Measurements from ENCODE around the gene KLF13. TPM values are rescaled to one million over a fixed set of nuclear protein-coding genes. Genes with fewer than 3 reads are reported as not detected.

Gene KLF13
- total RNA-seq, 4 donors from 2014 or later, result 50.8 to 151 (median 98.7) TPM

DNA sequence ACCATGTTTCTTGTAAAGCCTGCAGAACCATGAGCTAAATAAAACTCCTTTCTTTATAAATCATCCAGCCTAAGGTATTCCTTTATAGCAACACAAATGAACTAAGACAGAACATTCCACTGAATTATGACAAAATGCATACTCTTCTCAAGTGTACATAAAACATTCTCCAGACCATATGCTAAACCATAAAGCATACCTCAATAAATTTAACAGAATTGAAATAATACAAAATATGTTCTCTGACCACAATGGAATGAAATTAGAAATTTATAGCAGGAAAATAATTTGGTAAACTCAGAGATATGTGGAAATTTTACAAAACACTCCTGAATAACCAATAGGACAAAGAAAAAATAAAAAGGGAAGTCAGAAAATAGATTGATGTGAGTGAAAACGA is 88.6 kb downstream of the KLF13 start:
- TF ChIP-seq, protein P1, sequence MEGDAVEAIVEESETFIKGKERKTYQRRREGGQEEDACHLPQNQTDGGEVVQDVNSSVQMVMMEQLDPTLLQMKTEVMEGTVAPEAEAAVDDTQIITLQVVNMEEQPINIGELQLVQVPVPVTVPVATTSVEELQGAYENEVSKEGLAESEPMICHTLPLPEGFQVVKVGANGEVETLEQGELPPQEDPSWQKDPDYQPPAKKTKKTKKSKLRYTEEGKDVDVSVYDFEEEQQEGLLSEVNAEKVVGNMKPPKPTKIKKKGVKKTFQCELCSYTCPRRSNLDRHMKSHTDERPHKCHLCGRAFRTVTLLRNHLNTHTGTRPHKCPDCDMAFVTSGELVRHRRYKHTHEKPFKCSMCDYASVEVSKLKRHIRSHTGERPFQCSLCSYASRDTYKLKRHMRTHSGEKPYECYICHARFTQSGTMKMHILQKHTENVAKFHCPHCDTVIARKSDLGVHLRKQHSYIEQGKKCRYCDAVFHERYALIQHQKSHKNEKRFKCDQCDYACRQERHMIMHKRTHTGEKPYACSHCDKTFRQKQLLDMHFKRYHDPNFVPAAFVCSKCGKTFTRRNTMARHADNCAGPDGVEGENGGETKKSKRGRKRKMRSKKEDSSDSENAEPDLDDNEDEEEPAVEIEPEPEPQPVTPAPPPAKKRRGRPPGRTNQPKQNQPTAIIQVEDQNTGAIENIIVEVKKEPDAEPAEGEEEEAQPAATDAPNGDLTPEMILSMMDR (IDR thresholded peaks at IDR 0.05), result no peak
- TF ChIP-seq POLR2A (IDR thresholded peaks at IDR 0.05), result no peak
- DNase-seq (ENCODE audit: low spot score in 2 of 2), result no peak
- 75 to 86% methylated on average over 1 of the region's 1 CpG for WGBS, 2 donors
- H3K4me3 ChIP-seq (ENCODE audit: low read depth, poor library complexity, severe bottlenecking), result no peak overlapping the region
- intact Hi-C loops (cut with DNase I; ENCODE audit: low total_unique reads), result no loop called here

DNA sequence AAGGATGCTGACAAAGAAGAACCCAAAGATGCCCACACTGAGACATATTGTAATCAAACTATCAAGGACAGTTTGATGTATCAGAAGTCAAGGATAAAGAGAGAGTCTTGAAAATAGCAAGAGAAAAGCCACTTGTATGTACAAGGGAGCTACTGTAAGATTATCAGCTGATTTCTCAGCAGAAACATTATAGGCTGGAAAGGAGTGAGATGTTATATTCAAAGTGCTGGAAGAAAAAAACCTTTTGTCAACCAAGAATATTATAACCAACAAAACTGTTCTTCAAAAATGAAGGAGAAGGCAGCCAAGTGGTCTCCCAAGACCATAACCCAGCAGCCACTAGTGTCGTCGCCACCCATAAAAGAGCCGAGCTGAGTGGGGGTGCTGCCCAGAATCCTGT is 93.2 kb downstream of the KLF13 start:
- intact Hi-C loops (cut with DNase I; ENCODE audit: low total_unique reads), result no loop called here
- WGBS, 2 donors, result 95 to 96% methylated on average over 3 of the region's 3 CpGs
- TF ChIP-seq, protein P1 (IDR thresholded peaks at IDR 0.05), result no peak
- no peak for TF ChIP-seq POLR2A (IDR thresholded peaks at IDR 0.05)
- DNase-seq (ENCODE audit: low spot score in 2 of 2), result no peak
- no peak overlapping the region for H3K4me3 ChIP-seq (ENCODE audit: low read depth, poor library complexity, severe bottlenecking)

DNA sequence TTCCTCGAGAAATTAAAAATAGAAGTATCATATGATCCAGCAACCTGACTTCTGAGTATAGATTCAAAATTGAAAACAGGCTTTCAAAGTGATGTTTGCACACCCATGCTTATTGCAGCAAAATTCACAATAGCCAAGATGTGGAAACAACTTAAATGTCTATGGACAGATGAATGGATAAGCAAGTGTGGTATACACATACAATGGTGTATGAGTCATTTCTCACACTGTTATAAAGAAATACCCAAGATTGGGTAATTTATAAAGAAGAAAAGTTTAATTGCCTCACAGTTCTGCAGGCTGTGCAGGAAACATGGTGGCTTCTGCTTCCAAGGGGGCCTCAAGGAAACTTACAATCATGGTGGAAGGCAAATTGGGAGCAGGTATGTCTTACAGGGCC is 100.8 kb downstream of the KLF13 start:
- H3K4me3 ChIP-seq (ENCODE audit: low read depth, poor library complexity, severe bottlenecking), result no peak overlapping the region
- no peak for DNase-seq (ENCODE audit: low spot score in 2 of 2)
- intact Hi-C loops (cut with DNase I; ENCODE audit: low total_unique reads), result no loop called here
- no peak for TF ChIP-seq POLR2A (IDR thresholded peaks at IDR 0.05)
- TF ChIP-seq, protein P1 (IDR thresholded peaks at IDR 0.05), result no peak
- WGBS, 2 donors, result 89 to 90% methylated on average over 1 of the region's 1 CpG

Other genes with a start within 250 kb of the KLF13 start
- gene TRPM1, start 225.1 kb upstream of the KLF13 start, total RNA-seq, result 10 to 100 TPM in 1 of 4 donors, 1 to 10 TPM in 3; 1.3 to 18.3 (median 8.3) TPM